GM18867 (cell line): ENCODE measurements around the gene PSTK.
A peak's percentile ranks its signal among the peaks of the same experiment; 100 is the strongest.

Source experiments
- ATAC-seq: cut with Tn5 transposase; IDR thresholded peaks from one replicate; pipeline ENCODE4 v1.9.1; 2021; ENCODE audit warnings: mild to moderate bottlenecking, moderate library complexity; ENCODE audit not compliant: unreplicated experiment

PSTK gene, protein sequence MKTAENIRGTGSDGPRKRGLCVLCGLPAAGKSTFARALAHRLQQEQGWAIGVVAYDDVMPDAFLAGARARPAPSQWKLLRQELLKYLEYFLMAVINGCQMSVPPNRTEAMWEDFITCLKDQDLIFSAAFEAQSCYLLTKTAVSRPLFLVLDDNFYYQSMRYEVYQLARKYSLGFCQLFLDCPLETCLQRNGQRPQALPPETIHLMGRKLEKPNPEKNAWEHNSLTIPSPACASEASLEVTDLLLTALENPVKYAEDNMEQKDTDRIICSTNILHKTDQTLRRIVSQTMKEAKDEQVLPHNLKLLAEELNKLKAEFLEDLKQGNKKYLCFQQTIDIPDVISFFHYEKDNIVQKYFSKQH

DNA sequence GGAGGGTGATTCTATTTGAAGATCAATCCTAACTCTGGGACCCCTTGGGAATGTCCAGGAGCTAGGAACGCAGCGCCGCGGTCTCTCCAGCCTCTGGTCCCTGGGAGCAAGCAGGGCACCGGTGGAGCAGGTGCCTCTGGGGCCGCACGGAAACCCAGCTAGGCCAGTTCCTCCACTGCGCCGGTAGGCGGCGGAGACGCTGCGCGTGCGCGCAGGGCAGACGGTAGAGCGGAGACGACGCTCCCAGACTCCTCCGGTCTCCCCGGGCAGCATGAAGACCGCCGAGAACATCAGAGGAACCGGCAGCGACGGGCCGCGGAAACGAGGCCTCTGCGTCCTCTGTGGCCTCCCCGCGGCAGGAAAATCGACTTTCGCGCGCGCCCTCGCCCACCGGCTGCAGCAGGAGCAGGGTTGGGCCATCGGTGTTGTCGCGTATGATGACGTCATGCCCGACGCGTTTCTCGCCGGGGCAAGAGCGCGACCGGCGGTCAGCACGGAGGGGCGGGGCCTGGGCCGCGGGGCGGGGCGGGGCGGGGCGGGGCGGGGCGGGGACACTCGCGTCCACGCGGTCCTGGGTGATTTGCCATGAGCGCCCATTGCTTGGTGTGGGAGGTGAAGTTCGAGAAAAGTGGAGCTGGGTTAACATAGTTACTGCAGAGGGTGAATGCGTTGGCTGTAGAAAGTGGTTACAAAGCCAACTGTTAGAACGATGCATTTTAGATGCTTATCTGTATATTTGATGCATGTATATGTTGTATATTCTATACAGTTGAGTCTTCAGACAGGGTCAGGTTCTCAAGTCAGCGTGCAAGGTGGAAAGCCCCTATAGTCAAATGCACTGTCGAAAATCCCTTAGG, at the start of gene PSTK:
Gene PSTK, plus strand, starts transcription at position 193 of the 857 bp plus-strand sequence. Its CDS starts 79 bp downstream, at position 272.
- peak; percentile 97 for ATAC-seq

GRCh38 chr10:122931088-122931906, 48.9 kb upstream of the PSTK start:
- ATAC-seq, result no peak

- no peak for ATAC-seq
Observed at GRCh38 chr10:122939133-122939855, 40.9 kb upstream of the PSTK start.

DNA sequence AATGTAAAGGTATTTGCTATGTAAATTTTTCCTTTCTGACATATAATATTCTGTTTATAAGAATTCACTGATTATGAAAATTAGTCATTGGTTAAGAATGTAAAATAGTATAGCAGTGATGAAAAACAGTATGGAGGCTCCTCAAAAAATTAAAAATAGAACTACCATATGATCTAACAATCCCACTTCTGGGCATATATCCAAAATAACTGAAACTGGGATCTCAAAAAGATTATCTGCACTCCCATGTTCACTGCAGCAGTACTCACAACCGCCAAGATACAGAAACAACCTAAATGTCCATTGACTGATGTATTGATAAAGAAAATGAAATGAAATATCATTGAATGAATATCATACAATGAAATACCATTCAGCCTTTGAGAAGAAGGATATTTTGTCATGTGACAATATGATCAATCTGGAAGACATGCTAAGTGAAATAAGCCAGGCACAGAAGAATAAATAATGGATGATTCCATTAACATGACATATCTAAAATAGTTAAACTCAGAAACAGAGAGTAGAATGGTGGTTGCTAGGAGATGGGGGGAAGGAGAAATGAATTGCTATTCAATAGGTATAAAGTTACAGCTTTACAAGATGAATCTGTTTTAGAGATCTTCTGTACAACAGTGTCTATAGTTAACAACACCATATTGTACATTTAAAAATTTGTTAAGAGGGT, 40.2 kb upstream of the PSTK start:
- no peak for ATAC-seq

GRCh38 chr10:122949296-122949695, 30.9 kb upstream of the PSTK start:
- no peak for ATAC-seq

DNA sequence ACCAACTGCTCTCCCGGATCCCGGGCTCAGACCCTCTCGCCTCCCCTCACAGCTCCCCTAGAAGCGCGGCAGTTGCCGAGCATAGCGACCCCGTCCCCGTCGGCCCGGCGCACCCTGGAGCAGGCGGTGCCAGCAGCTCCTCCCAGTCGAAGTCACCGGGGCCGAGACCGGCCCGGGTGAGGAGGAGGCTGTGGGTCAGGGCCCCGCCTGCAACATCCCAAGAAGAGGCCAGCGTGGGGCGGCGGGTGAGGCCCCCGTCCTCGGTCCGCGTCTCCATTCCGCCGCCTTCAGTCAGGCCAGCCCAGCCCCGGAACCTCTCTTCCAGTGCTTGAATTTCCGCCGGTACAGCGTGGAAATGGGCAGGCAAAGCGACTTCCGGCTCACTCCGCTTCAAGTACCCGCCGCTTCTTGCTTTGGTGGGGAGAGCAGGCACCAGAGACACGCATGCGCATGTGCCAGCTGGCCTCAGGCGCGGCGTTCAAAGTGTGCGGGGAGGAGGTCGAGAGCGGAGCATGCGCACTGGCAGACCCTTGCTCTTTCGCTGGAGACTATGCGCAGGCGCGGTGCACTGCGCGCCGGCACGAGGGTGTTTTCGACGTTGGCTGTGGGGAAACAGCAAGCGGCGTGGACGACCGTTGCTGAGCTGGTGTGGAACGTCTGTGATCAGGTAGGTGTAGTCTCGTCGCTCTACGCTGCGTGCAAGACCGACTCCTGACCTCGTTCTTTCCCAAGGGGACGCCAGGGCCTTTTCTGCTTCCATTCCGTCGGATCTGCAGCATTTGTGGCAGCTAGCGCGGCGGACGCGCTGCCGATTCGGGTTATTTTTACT, 26.1 kb upstream of the PSTK start, which contains the start of gene C10orf88:
Gene C10orf88, minus strand, starts transcription at position 326 of the 829 bp plus-strand sequence. Its CDS starts 49 bp downstream, at position 277.
- ATAC-seq, result peak; percentile 98

DNA sequence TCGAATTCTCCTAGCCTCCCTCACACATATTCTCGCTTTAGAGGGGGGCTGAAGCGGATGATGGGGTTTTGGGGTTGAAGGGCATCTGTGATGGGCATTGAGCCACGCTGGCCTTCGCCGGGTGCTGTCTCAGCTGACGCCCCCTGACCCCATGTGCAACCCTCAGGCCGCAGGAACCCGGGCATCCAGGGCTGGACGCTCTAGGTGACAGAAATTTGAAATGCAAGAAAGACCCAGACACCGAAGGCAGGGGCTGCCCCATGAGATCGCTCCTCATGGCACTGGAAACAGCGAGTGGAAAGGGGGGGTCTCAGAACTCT, 25.5 kb upstream of the PSTK start:
- ATAC-seq, result no peak

DNA sequence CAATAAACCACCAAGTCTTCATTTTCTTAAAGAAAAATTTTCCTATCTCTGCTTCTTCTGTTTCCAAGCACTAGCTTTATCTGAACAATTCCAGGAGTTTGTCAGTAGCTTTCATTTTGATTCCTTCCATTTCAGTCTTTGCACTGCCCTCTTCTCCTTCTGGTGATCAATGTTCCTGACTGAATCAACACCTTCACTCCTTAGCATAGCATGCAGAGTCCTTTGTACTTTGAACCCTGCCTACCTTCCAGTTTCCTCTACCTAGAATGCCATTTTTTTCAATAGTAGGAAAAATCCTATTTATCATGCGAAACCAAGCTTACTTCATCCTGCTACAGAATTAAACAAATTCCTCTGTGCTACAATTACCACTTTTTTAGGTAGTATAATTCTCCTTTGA, 24.3 kb upstream of the PSTK start:
- ATAC-seq, result no peak

GRCh38 chr10:122957474-122957873, 22.7 kb upstream of the PSTK start:
- no peak for ATAC-seq

GRCh38 chr10:122962405-122962804, 17.8 kb upstream of the PSTK start:
- no peak for ATAC-seq

DNA sequence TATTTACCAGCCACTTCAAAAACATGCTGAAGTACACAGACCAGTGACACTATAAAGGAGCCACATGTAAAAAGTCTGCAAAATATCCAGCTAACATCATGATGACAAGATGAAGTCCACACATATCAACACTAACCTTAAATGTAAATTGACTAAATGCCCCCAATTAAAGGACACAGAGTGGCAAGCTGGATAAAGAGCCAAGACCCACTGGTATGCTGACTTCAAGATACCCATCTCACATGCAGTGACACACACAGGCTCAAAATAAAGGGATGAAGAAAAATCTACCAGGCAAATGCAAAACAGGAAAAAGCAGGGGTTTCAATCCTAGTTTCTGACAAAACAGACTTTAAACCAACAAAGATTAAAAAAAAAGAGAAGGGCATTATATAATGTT, 13.3 kb upstream of the PSTK start:
- no peak for ATAC-seq

GRCh38 chr10:122968698-122969097, 11.5 kb upstream of the PSTK start:
- ATAC-seq, result no peak

GRCh38 chr10:122974023-122974422, 6.2 kb upstream of the PSTK start:
- no peak for ATAC-seq

GRCh38 chr10:122974543-122975064, 5.6 kb upstream of the PSTK start:
- no peak for ATAC-seq

- ATAC-seq, result no peak
Observed at GRCh38 chr10:122981066-122981464, 864 bp downstream of the PSTK start.

DNA sequence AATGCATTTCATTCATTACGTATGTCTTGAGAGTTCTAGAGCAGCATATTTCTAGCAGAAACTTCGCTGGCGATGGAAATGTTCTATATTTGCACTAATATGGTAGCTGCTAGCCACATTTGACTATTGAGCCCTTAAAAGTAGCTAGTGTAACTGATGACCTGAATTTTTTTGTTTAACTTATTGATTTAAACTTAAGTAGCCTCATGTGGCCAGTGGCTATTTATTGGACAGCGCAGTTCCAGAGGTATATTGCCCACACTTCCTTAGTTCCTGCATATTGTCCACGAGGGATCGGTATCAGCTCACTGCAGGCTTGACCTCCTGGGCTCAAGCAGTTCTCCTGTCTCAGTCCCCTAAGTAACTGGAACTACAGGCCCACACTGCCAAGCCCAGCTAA, 3.7 kb downstream of the PSTK start:
- no peak for ATAC-seq

GRCh38 chr10:122984708-122985107, 4.5 kb downstream of the PSTK start:
- no peak for ATAC-seq

GRCh38 chr10:122986335-122986734, 6.1 kb downstream of the PSTK start:
- no peak for ATAC-seq

DNA sequence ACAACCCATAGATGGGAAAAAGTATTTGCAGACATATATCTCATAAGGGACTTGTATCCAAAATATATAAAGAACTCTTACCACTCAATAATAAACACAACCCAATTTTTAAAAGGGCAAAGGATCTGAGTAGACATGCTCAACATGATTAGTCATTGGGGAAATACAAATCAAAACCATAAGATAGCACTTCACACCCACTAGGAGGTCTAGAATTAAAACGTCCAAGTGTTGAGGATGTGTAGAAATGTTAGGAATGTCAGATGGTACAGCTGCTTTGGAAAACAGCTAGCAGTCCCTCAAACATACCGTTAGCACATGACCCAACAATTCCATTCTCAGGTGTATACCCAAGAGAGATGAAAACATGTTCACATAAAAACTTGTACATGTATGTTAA, 8.3 kb downstream of the PSTK start:
- ATAC-seq, result no peak
